H1 (cell line): ENCODE results near the gene CFLAR. TPM values are rescaled to one million over a fixed set of nuclear protein-coding genes. Genes with fewer than 3 reads are reported as not detected.

ENCODE experiments used
- EGR1 ChIP-seq: IDR thresholded peaks from 2 replicates; pipeline ENCODE4 v1.6.1; 2011; ENCODE audit warnings: low read depth, low read length, borderline replicate concordance
- polyA plus RNA-seq, 7 experiments: library from polyadenylated mRNA; depleted of rRNA in 3 of 7; stranded (reverse) in 5 of 7; unstranded in 2 of 7; fragments of >200 nt in 5 of 7; fragments of 200-250 nt in 2 of 7; gene quantifications; 1 replicate in 5 of 7; 2 replicates in 1 of 7; 4 replicates in 1 of 7; pipeline versions ENCODE4 v1.2.1 to v1.2.3, GENCODE V29; 2011 to 2013; ENCODE audit warnings: missing spikeins in 2 of 7, mixed read lengths in 2 of 7
- total RNA-seq: library from RNA; stranded (reverse); fragmentation: NEBNext Ultra II Directional; extraction: Animal tissue kit (Norgen Biotek cat#: 25700); gene quantifications from 2 replicates; pipeline ENCODE4 v1.2.1, GENCODE V29; 2021

The CFLAR gene
- total and polyA plus RNA-seq, 2 of the 8 experiments (the other 6 are each of a cell fraction or from before 2014, with no cell fraction given) = 1.1 to 3.9 TPM

- no peak for TF ChIP-seq EGR1
- TF ChIP-seq, all 59 proteins: peak for 0
These were observed 103.5 kb downstream of the CFLAR start (continued) for GRCh38 chr2:201219328-201220096.
